Mesenchymal stem cell (in vitro differentiated cells and primary cell): Measurements from ENCODE around the gene ERAS.

Experiments
- DNase-seq: peaks from one replicate; pipeline ENCODE4 v3.0.0-alpha.2; 2013
- H2AFZ ChIP-seq: one replicate; pipeline ENCODE4 v1.6.1; 2013; ENCODE audit warnings: low read depth, mild to moderate bottlenecking, control low read depth, inconsistent platforms, low read length, moderate library complexity
- H2AK5ac ChIP-seq: 2 replicates; pipeline ENCODE4 v1.6.1; 2013; ENCODE audit warnings: low read length, moderate library complexity, mild to moderate bottlenecking, inconsistent platforms; ENCODE audit not compliant: severe bottlenecking
- H2BK120ac ChIP-seq: one replicate; pipeline ENCODE4 v1.6.1; 2013; ENCODE audit warnings: low read depth, mild to moderate bottlenecking, inconsistent platforms, low read length, moderate library complexity
- H2BK12ac ChIP-seq, 2 experiments: one replicate each; pipeline ENCODE4 v1.6.1; 2013; ENCODE audit warnings: inconsistent platforms in 2 of 2, low read length in 2 of 2, mild to moderate bottlenecking in 2 of 2, moderate library complexity in 2 of 2, control low read depth in 1 of 2
- H2BK15ac ChIP-seq: one replicate; pipeline ENCODE4 v1.6.1; 2013; ENCODE audit warnings: mild to moderate bottlenecking, low read depth, inconsistent platforms; ENCODE audit not compliant: poor library complexity, severe bottlenecking
- H2BK5ac ChIP-seq: 2 replicates; pipeline ENCODE4 v1.6.1; 2013; ENCODE audit warnings: low read depth, mild to moderate bottlenecking, low read length, control low read depth, inconsistent platforms; ENCODE audit not compliant: poor library complexity, severe bottlenecking
- H3K14ac ChIP-seq, 2 experiments: one replicate each; pipeline ENCODE4 v1.6.1; 2013; ENCODE audit warnings: inconsistent platforms in 2 of 2, low read length in 2 of 2, control low read depth in 1 of 2, mild to moderate bottlenecking in 1 of 2, moderate library complexity in 1 of 2
- H3K18ac ChIP-seq, 2 experiments: one replicate each; pipeline ENCODE4 v1.6.1; 2013; ENCODE audit warnings: inconsistent platforms in 2 of 2, low read length in 2 of 2, control low read depth in 1 of 2, low read depth in 1 of 2, mild to moderate bottlenecking in 1 of 2
- H3K23ac ChIP-seq, 2 experiments: one replicate each; pipeline ENCODE4 v1.6.1; 2013; ENCODE audit warnings: inconsistent platforms in 2 of 2, low read length in 2 of 2, mild to moderate bottlenecking in 2 of 2, moderate library complexity in 2 of 2, control low read depth in 1 of 2
- H3K27ac ChIP-seq: 2 replicates; pipeline ENCODE4 v1.5.1; 2013; ENCODE audit warnings: mild to moderate bottlenecking, moderate library complexity, low read length, control low read depth, inconsistent platforms; ENCODE audit not compliant: poor library complexity, severe bottlenecking
- H3K27me3 ChIP-seq, 2 experiments: 2 replicates each; pipeline versions ENCODE4 v1.6.1 to v1.7.0; 2013; ENCODE audit warnings: low read length in 2 of 2, mild to moderate bottlenecking in 2 of 2, moderate library complexity in 2 of 2, control low read depth in 1 of 2, inconsistent platforms in 1 of 2; ENCODE audit not compliant: control insufficient read depth in 1 of 2, insufficient read depth in 1 of 2
- H3K36me3 ChIP-seq, 2 experiments: 2 replicates each; pipeline versions ENCODE4 v1.6.1 to v1.7.0; 2013; ENCODE audit warnings: low read length in 2 of 2, control low read depth in 1 of 2, inconsistent platforms in 1 of 2, low read depth in 1 of 2, mild to moderate bottlenecking in 1 of 2; ENCODE audit not compliant: insufficient read depth in 2 of 2, control insufficient read depth in 1 of 2
- H3K4ac ChIP-seq, 2 experiments: one replicate each; pipeline ENCODE4 v1.6.1; 2013; ENCODE audit warnings: inconsistent platforms in 2 of 2, low read length in 2 of 2, mild to moderate bottlenecking in 2 of 2, moderate library complexity in 2 of 2, control low read depth in 1 of 2, low read depth in 1 of 2
- H3K4me1 ChIP-seq: 2 replicates; pipeline ENCODE4 v1.6.1; 2013; ENCODE audit warnings: low read depth, low read length, control low read depth; ENCODE audit not compliant: control insufficient read depth, insufficient read depth
- H3K4me2 ChIP-seq: 2 replicates; pipeline ENCODE4 v1.6.1; 2013; ENCODE audit warnings: low read length, mild to moderate bottlenecking, inconsistent platforms; ENCODE audit not compliant: poor library complexity, severe bottlenecking
- H3K4me3 ChIP-seq, 2 experiments: 2 replicates each; pipeline versions ENCODE4 v1.5.1 to v1.7.0; 2013; ENCODE audit warnings: low read length in 2 of 2, mild to moderate bottlenecking in 2 of 2, control low read depth in 1 of 2, low read depth in 1 of 2; ENCODE audit not compliant: insufficient read depth in 1 of 2
- H3K79me1 ChIP-seq: replicated peaks from 2 replicates; pipeline ENCODE4 v1.6.1; 2013; ENCODE audit warnings: mild to moderate bottlenecking, control low read depth, low read length, inconsistent platforms; ENCODE audit not compliant: poor library complexity, severe bottlenecking
- H3K9ac ChIP-seq: 2 replicates; pipeline ENCODE4 v1.7.0; 2013; ENCODE audit warnings: mild to moderate bottlenecking, low read length, moderate library complexity
- H3K9me3 ChIP-seq: 2 replicates; pipeline ENCODE4 v1.7.0; 2013; ENCODE audit warnings: mild to moderate bottlenecking, low read length; ENCODE audit not compliant: control insufficient read depth
- H4K8ac ChIP-seq: one replicate; pipeline ENCODE4 v1.6.1; 2013; ENCODE audit warnings: inconsistent platforms, mild to moderate bottlenecking, low read length, moderate library complexity
- H4K91ac ChIP-seq: one replicate; pipeline ENCODE4 v1.6.1; 2013; ENCODE audit warnings: mild to moderate bottlenecking, low read length, inconsistent platforms
- WGBS: methylation state at CpG from one replicate; pipeline ENCODE4 v1.1.7; 2013; ENCODE audit warnings: mixed read lengths; 5-methylcytosine and 5-hydroxymethylcytosine counted together

Gene ERAS

DNA sequence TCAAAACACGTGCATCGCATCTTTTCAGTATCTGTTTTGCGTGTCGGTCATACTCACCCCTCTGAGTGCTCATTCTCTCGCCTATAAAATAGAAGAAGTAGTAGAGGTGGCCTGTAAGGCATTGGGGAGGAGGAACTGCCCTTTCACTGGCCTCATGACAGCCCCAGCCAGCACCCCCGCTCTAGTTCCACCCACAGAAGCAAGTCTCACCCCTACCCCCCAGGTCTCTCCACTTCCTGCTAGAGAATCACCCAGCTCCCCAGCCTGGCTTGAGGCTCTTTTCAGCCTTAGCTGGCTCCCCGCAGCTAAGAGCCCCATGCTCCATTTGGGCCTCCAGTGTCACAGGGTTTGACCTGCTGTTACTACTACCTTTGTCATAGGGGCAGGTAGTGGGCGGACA, 12.7 kb upstream of the ERAS start:
- Histone ChIP-seq H3K4me3 (no peak overlapping the region), H3K4me1 (no peaks in the 10 kb centered on the region), H2AK5ac (no peak overlapping the region), H2BK120ac (no peak overlapping the region), H4K91ac (no peak overlapping the region), H3K18ac (no peak overlapping the region), H3K9ac (no peak overlapping the region), H3K23ac (no peak overlapping the region), H3K4me2 (no peak overlapping the region), H3K4ac (no peak overlapping the region), H4K8ac (no peak overlapping the region), H3K27me3 (peaks cover 0 to 16% of the 10 kb centered on the region in 2 experiments), H3K9me3 (no peaks in the 10 kb centered on the region), H2AFZ (no peak overlapping the region), H3K27ac (no peak overlapping the region), H2BK15ac (no peak overlapping the region), H3K14ac (no peak overlapping the region), H2BK12ac (no peak overlapping the region), H3K36me3 (peaks cover 18 to 40% of the 10 kb centered on the region in 2 experiments), H2BK5ac (no peak overlapping the region), H3K79me1 (no peaks in the 10 kb centered on the region)
- no peak for DNase-seq
- 100% methylated on average over 2 of the region's 8 CpGs for WGBS

DNA sequence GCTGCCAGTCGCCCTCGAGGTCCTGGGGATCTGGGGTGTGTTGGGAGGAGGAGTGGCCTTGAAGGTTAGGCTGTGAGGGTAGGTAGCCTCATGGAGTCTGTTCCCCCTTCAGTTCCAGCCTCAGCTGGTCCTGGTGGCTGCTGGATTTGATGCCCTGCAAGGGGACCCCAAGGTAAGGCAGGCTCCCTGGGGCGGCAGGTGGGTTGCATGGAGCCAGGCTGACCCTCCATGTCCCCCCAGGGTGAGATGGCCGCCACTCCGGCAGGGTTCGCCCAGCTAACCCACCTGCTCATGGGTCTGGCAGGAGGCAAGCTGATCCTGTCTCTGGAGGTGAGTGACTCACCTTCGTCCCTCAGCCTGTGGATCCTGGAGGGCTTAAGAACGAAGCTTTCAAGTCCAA, 11.6 kb upstream of the ERAS start:
- H3K27me3 ChIP-seq = peaks cover 0 to 16% of the 10 kb centered on the region in 2 experiments
- H2AK5ac ChIP-seq = no peak overlapping the region
- H3K36me3 ChIP-seq = peaks cover 24 to 44% of the 10 kb centered on the region in 2 experiments
- H2AFZ ChIP-seq = no peak overlapping the region
- peaks cover 2% of the 10 kb centered on the region for H3K79me1 ChIP-seq
- H3K4me3 ChIP-seq = no peak overlapping the region
- no peak overlapping the region for H3K27ac ChIP-seq
- no peak overlapping the region for H2BK5ac ChIP-seq
- DNase-seq = no peak
- no peak overlapping the region for H3K23ac ChIP-seq
- H2BK12ac ChIP-seq = no peak overlapping the region
- H3K9ac ChIP-seq = no peak overlapping the region
- no peaks in the 10 kb centered on the region for H3K4me1 ChIP-seq
- H3K9me3 ChIP-seq = no peaks in the 10 kb centered on the region
- H3K18ac ChIP-seq = no peak overlapping the region
- no peak overlapping the region for H3K14ac ChIP-seq
- no peak overlapping the region for H3K4me2 ChIP-seq
- no peak overlapping the region for H2BK120ac ChIP-seq
- no peak overlapping the region for H2BK15ac ChIP-seq
- 94% methylated on average over 8 of the region's 8 CpGs for WGBS
- H3K4ac ChIP-seq = no peak overlapping the region
- no peak overlapping the region for H4K91ac ChIP-seq
- H4K8ac ChIP-seq = no peak overlapping the region

DNA sequence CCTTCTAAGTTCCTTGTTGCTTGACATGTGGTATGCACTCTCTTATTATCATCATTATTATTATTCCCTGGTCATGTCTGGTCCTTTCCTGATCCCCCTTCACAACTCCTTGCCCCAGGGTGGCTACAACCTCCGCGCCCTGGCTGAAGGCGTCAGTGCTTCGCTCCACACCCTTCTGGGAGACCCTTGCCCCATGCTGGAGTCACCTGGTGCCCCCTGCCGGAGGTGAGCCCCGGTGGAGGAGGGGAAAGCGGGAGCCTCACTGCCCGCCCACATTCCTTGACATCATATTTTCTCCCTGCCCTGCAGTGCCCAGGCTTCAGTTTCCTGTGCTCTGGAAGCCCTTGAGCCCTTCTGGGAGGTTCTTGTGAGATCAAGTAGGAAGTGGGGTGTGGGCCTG, 11.0 kb upstream of the ERAS start:
- WGBS = 79% methylated on average over 5 of the region's 8 CpGs
- H3K14ac ChIP-seq = no peak overlapping the region
- peaks cover 0 to 16% of the 10 kb centered on the region in 2 experiments for H3K27me3 ChIP-seq
- peaks cover 27 to 46% of the 10 kb centered on the region in 2 experiments for H3K36me3 ChIP-seq
- no peak overlapping the region for H2AK5ac ChIP-seq
- no peak overlapping the region for H3K27ac ChIP-seq
- no peak overlapping the region for H2AFZ ChIP-seq
- H3K23ac ChIP-seq = no peak overlapping the region
- no peak overlapping the region for H2BK15ac ChIP-seq
- H3K4ac ChIP-seq = no peak overlapping the region
- H2BK120ac ChIP-seq = no peak overlapping the region
- H3K4me2 ChIP-seq = no peak overlapping the region
- H3K4me3 ChIP-seq = no peak overlapping the region
- H3K9ac ChIP-seq = no peak overlapping the region
- no peak overlapping the region for H4K8ac ChIP-seq
- H3K4me1 ChIP-seq = no peaks in the 10 kb centered on the region
- H3K79me1 ChIP-seq = peaks cover 2% of the 10 kb centered on the region
- no peak overlapping the region for H2BK12ac ChIP-seq
- no peak for DNase-seq
- H3K18ac ChIP-seq = no peak overlapping the region
- no peak overlapping the region for H4K91ac ChIP-seq
- H2BK5ac ChIP-seq = no peak overlapping the region
- no peaks in the 10 kb centered on the region for H3K9me3 ChIP-seq

DNA sequence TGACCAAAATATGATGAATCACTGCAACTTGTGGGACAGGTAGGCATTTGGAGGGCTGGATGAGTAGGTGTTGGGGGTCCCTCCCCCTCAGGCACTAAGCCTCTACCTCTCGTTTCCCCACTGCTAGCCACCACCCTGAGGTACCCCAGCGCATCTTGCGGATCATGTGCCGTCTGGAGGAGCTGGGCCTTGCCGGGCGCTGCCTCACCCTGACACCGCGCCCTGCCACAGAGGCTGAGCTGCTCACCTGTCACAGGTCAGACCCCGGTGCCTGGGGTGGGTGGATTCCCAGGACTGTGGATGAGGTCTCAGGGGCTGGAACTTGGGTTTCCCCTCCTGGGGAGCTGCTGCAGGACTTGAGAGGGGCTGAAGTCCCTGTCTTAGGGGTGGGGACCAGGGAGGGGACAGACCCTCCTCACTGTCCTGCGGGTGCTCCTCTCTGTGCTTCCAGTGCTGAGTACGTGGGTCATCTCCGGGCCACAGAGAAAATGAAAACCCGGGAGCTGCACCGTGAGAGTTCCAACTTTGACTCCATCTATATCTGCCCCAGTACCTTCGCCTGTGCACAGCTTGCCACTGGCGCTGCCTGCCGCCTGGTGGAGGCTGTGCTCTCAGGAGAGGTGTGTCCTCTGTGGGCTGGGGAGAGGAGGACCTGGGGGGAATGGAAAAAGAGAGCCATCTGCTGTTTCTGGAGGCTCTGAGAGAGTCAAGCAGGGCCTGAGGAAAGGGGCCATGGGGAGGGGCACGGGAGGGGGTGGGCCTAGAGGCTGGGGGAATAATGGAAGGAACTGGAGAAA, 10.1 kb upstream of the ERAS start:
- Histone ChIP-seq H3K27me3 (peaks cover 0 to 16% of the 10 kb centered on the region in 2 experiments), H2BK12ac (no peak overlapping the region), H4K8ac (no peak overlapping the region), H2AFZ (no peak overlapping the region), H3K4me2 (no peak overlapping the region), H2AK5ac (no peak overlapping the region), H3K27ac (no peak overlapping the region), H3K36me3 (peaks cover 30 to 46% of the 10 kb centered on the region in 2 experiments), H2BK5ac (no peak overlapping the region), H3K4me3 (no peak overlapping the region), H3K23ac (no peak overlapping the region), H2BK15ac (no peak overlapping the region), H3K4ac (no peak overlapping the region), H3K18ac (no peak overlapping the region), H2BK120ac (no peak overlapping the region), H3K9ac (no peak overlapping the region), H3K9me3 (no peaks in the 10 kb centered on the region), H3K79me1 (peaks cover 2% of the 10 kb centered on the region), H3K14ac (no peak overlapping the region), H3K4me1 (no peaks in the 10 kb centered on the region), H4K91ac (no peak overlapping the region)
- WGBS = 98% methylated on average over 15 of the region's 18 CpGs
- DNase-seq = no peak
